ENCODE data around the gene HHIPL2.

Gene HHIPL2

DNA sequence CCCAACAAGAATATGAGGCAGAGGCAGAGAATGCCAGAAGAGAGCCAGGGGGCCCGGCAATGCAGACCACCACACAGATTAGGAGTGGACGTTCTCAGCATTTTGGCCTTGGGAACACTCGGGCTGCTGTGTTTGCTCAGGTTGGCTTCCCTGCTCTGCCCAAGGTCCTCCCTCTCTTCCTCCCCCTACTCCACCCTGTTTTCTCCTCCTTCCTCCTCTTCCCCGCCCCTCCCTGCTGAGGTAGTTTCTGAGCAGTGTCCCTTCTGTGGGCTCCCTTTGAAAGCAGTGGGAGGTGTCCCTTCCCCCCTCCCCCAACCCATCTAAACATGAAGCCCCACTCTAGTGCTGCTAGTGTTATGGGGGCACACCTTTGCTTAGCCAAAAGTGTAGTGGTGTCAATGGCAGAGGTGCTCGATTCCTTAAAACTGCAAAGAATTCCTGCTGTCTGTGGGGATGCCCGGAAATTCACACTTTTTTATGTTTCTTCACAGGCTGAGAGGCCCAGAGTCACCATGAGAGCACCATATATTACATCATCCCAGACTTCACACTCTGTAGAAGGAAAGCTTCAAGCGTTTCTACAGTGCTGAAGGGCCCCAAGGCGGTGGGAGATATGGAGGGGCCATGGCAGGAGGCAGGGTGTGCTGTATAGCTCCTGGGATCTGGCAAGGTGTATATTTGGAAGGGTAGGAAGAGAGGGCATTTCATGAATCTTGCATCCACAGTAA lies at the start of gene HHIPL2:
Gene HHIPL2 (minus strand): TSS at position 161 of the 728 bp plus-strand sequence. CDS start 60 bp downstream, at position 101.
- no peak for DNase-seq

GRCh38 chr1:222596696-222597095 lies 48.8 kb upstream of the HHIPL2 start:
- no peak for DNase-seq

GRCh38 chr1:222594789-222595188 lies 46.9 kb upstream of the HHIPL2 start:
- DNase-seq, result no peak

DNA sequence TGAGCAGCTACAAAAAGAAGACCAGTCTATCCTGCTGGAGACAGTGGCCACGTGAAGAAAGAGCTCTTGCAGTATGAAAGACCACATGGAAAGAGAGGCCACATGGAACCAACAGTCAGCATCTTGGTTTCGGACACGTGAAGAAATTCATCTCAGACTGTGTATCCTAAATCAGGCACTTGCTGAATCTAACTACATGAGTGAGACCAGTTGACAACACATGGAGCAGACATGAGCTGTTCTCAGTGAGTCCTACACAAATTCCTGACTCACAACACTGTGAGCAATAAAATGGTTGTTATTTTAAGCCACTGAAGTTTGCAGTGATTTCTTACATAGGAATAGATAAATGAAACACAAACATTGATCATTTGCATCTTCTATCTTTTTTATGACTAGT lies 44.3 kb upstream of the HHIPL2 start:
- DNase-seq, result no peak

GRCh38 chr1:222589462-222590302 lies 41.8 kb upstream of the HHIPL2 start, which contains the start of gene TAF1A:
Gene TAF1A (minus strand): TSS chr1:222589933.
- peak; percentile 85 to 86 for DNase-seq

- DNase-seq, result no peak
These were observed 40.2 kb upstream of the HHIPL2 start for GRCh38 chr1:222588135-222588534.

- no peak for DNase-seq
These were observed 38.9 kb upstream of the HHIPL2 start for GRCh38 chr1:222586842-222587241.

DNA sequence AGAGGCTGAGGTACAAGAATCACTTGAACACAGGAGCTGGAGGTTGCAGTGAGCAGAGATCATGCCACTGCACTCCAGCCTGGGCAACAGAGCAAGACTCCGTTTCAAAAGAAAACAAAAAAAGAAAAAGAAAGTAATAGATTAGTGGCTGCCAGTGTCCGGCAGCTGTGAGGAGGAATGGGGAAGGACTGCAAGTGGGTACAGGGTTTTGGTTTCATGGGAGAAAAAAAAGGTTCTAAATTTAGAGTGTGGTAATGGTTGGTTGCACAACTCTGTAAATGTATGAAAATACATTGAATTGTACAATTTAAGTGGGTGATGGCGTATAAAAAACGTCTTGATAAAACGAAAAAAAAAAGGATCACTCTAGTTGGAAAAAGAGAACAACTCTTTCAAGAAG lies 35.2 kb upstream of the HHIPL2 start:
- DNase-seq, result no peak

GRCh38 chr1:222582099-222582774 lies 34.3 kb upstream of the HHIPL2 start:
- DNase-seq, result no peak

GRCh38 chr1:222579316-222579715 lies 31.4 kb upstream of the HHIPL2 start:
- DNase-seq, result no peak

DNA sequence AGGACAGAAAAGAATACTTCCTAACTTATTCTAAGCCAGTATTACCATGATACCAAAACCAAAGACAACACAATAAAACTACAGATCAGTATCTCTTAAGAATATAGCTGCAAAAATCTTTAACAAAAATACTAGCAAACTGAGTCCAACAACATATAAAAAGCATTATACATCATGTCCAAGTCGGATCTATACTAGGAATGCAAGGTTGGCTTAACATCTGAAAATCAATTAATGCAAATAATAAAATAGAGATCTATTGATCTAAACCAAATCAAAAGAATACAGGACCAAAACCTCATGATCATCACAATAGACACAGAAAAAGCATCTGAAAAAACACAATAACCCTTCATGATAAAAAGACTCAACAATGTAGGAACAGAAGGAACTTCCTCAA lies 22.9 kb upstream of the HHIPL2 start:
- no peak for DNase-seq

DNA sequence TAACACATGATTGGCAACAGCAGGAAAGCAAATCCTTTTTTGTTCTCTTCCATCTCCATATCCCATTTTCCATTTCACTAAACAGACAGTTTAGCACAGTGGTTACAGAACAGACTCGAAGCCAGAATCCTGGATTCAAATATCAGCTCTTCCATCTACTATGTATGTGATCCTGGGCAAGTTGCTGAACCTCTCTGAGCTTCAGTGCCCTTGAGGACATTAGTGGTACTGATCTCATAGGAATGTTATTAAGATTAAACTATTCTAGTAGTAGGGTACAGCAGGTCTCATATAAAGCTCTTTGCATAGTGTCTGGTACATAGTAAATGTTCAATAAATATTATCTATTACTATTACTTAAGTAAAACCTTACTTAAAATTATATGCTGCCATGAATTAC lies 13.8 kb upstream of the HHIPL2 start:
- no peak for DNase-seq

DNA sequence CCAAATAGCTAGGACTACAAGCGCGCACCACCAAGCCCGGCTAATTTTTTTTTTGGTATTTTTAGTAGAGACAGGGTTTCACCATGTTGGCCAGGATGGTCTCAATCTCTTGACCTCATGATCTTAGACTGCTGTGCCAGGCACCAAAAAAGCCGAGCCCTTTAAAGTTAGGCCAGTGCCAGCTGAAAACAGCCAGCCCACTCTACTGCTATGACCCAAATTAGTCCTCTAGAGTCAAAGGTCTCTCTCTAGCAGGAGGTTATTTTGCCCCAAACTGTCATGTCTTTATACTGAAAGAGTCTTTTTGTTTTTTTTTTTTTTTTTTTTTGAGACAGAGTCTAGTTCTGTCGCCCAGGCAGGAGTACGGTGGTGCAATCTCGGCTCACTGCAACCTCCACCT lies 9.7 kb upstream of the HHIPL2 start:
- DNase-seq, result no peak

- DNase-seq, result no peak
These were observed 9.2 kb upstream of the HHIPL2 start for GRCh38 chr1:222557148-222557547.

DNA sequence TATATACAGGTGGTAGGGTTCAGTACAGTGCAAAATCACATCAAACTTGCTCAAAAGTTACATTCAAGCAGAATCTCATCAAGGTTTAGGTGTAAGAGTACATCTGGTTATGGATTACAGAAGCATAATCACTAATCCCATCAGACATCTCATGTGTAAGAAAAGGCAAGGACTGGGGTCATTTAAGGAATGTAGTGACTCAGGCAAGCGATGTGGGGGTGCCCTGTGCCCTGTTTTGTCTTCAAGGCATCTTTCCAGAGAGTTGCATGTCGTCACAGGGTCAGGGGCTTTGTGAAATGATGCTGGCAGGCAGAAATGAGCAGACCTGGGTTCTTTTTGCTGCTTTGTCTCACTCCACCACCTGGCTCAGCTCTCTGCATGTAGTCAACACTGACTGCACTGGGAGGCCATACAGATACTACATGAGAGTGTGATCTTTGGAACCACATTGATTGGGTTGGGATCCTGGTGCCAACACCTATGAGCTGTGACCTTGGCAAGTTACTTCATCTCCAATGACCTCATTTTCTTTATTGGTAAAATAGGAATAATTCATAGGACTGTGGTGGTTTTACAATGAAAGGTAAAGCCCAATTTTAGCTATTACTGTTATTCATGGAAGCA lies 8.2 kb upstream of the HHIPL2 start:
- DNase-seq, result no peak

DNA sequence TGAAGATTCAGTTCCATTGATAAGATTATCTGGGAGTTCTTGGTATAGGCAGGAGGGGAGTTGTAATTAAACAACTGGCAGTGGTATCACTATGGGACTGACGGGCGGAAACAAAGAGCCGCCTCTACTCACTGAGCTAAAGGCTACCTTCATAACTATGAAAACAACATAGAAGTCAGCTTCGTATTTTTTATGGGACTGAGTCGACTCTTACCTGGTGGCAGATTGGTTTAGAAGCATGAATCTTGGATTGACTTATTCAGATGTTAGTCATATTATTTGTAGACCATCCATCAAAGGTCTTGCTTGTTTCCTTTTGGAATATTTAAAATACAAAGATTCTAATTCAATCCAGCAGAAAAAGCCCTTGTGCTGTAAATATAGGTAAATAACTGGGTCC lies 6.3 kb upstream of the HHIPL2 start:
- DNase-seq, result no peak

DNA sequence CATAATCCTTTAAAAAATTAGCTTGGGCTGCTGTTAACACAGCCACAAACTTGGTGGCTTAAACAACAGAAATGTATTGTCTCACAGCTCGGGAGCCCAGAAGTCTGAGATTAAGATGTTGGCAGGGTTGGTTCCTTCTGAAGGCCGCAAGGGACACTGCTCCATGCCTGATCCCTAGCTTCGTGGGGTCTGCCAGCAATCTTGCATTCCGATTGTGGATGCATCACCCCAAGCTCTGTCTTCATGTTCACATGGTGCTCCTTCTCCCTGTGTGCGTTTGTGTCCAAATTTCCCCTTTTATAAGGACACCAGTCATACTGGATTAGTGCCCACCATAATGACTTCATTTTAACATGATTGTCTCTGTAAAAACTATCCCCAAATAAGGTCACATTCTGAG lies 5.0 kb upstream of the HHIPL2 start:
- no peak for DNase-seq

DNA sequence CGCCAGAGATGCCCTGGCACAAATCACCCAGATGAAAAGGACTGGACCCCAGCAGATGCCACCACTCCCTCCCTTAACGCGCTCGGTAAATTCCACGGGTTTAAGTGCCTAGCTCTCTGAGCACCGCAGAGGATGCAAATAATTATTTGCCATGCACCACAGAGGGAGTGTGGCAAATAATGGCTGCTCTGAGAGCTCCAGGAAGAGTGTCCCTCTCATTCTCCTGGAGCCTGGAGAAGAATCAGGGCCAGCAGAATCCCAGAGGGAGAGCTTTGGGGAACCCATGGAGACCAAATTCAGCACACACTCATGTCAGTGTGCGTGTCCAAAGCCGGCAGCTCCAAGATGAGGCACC lies 667 bp downstream of the HHIPL2 start:
- no peak for DNase-seq

GRCh38 chr1:222546548-222547259 lies 1.2 kb downstream of the HHIPL2 start:
- no peak for DNase-seq

DNA sequence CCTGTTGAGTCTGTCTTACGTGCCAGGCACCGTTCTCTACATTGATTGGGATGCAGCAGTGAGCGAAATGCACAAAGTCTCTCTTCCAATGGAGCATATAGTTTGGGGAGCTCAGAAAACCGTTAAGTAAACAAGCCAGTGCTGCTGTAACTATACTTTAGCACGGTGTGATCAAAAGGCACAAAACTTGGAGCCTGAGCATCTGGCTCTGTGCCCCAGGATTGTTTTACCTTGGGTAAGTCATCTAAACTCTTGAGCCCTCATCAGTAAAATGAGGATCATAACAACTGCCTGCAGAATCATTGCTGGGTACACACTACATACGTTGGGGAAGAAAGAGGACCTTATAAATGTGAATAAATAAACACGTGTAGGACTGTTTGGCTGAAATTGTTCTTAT lies 1.8 kb downstream of the HHIPL2 start:
- no peak for DNase-seq

DNA sequence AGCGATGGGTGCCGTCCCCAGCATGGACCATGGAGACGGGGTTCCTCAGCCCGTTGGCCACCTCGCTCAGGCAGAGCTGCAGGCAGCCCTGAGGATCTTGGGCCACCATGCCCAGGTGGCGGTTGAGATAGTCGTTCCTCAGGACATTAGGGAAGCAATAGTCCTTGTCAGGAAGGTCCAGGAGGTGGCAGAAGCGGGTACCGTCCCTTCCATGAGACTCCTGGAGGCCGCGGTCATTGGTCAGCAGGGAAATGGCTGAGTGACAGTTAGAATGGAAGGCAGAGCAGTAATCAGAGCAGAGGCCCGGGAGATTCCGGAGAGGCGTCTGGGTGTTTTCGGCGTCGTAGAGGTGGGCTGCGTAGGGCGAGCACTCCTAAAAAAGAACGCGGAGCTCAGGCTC lies 4.1 kb downstream of the HHIPL2 start:
- DNase-seq, result no peak

DNA sequence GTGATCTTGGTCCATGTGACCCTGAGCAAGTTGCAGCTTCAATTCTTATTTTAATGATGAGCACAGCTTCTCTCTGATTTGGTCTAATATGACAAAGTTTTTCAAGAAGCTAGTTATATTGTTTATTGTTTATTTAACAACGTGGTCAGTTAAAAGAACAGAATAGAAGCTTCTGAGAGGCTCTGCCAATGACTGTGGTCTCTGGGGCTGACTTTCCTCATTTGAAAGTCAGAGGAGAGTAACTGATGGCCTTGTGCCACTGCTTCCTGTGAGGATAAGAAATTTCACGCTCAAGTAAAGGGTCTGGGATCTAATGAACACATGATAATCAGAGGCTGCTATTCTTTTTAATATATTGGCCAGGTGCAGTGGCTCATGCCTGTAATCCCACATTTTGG lies 7.3 kb downstream of the HHIPL2 start:
- no peak for DNase-seq

Data from stimulated activated CD4-positive, alpha-beta T cell treated with anti-CD3 and anti-CD28 coated beads, Interleukin-2, amount 100 ng/mL, for 24 hours (primary cell).